ENCODE results near the gene E2F1.
"Not testable (repeated sequence)": the region's sequence is repeated elsewhere in the genome, so short reads cannot be mapped to it uniquely, and the experiment has no call there.

The E2F1 gene

DNA sequence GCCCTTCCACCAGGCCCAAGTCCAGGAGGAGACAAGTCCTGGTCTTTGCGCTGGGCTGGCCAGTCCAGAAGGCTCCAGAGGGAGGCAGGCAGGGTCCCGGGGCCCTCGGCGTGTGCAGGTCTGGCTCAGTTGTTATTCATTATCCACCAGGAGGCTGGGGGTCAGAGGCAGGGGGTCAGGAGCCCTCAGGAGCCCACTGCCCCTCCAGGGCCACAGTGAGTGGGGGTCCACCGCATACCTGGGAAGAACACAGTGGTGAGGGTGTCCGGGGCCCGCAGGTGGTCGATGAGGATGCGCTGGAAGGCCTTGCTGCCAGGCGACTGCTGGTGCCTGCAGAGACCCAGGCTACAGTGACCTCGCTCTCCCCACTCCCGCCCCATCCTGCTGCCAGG is 28.5 kb downstream of the E2F1 start:
- DNase-seq (ENCODE audit: low read depth): no peak

DNA sequence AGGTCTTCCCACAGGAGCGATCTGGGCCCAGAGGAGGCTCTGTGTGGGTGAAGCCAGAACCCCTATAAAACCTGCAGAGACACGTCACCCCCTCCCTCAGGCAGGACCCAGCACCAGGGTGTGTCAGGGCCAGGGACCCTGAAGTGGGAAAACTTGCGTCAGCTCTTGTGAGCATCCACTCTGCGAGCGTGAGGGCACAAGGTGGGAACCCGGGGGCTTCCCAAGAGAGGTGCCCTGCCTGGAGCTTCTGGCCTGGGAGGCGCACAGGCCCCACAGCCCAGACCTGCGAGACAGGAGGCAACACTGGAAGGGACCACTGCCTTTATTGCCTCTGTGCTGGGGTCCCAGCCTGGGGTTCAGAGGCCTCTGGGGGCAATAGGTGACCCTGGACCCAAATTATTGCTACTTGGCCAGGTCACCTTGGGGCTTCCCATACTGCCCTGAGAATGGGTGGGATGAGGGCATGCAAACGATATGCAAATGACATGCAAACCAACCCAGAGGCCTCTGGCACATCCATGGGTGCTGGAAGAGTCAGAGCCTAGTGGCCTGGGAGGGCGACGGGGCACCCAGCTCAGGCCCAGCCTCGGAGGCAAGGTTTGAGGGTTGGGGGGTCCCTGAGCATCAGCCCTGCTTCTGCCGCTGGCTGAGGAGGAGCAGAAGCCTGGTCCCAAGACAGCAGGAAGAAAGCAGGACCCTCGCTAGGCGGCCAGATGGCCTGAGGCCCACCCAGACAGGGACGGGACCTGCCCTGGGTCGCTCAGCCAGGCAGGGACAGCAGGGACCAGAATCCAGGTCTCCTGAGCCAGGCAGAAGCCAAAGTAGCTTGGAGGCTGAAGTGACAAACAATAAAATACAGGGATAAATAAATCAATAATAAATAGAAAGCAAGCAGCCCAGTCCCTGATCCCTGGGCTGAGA is 29.1 kb downstream of the E2F1 start:
- no peak for DNase-seq (ENCODE audit: low read depth)

DNA sequence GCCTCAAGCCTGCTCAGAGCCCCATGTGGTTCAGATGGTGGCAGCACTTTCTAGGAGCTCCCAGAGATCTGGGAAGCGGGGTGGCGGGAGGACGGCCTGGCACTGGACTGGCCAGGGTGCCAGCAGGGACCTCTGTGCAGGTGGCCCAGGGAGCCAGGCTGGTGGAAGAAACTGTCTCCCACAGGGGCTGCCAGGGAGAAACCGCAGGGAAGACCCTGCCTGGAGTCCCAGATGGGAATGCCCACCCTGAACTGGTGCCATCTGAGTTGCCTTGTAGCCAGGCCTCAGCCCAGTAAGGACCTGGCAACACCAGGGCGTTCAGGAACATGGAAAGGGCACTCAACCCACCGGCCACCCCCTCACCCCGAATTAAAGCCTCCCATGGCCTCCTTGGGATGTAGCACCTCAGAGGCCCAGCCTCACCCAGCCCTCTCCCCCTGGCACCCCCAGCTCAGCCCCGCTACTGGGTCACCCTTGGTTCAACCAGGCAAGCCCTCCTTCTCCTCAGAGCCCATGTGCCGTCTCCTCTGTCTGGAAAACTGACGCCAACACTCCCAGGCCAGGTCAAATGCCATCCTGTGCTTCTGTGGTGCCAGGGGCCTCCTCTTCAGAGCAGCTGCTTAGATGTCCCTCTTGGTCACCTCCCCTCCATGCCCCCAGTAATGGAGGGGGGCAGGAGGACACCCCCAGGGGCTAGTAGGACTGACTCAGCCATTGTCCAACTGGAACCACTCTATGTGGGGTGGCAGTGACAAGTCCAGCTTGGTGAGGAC is 30.0 kb downstream of the E2F1 start:
- no peak for DNase-seq (ENCODE audit: low read depth)

DNA sequence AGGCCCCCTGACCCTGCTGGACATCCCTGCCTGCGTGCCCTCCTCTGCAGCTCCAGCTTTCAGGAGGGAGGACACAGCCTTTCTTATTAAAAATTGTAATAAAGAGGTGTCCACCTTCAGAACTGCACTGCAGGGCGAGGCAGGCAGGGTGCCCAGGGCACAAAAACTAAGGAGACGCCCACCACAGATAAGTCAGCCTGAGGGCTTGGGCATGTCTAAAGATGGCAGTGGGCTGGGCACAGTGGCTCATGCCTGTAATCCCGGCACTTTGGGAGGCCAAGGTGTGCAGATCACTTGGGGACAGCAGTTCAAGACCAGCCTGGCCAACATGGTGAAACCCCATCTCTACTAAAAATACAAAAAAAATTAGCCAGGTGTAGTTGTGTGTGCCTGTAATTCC is 31.0 kb downstream of the E2F1 start:
- DNase-seq (ENCODE audit: low read depth): no peak

GRCh38 chr20:33654680-33655161 is 31.5 kb downstream of the E2F1 start:
- DNase-seq (ENCODE audit: low read depth): no peak

DNA sequence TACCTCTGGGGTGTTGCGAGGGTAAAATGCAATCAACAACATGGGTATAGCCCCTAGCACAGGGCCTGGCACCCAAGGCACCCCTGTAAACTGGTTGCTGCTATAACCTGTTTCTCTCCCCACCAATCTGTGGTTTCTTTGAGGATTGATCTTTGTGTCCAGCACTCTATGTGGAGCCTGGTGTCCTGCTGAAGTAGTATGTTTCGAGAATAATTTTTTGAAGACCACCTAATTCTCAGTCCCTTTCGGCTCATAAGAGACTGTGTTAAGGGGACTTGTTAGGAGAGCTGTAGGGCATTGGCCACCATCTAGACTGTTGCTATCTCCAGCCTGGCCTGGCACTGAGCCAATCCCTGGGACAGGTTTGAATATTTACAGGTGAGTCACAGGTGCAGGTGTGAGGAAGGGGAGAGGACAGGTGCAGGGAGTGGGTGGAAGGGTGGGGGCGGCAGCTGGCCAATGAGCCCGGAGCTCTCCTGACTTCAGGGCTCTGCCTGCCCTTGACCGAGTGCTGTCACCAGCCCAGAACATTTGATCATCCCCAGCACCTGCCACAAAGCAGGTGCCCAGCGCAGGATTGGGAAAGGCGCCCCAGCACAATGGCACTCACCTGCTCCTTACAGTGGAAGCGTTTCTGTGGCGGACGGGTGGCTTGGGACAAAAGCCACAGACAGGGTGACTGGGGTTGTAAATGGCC is 32.1 kb downstream of the E2F1 start:
- no peak for DNase-seq (ENCODE audit: low read depth)

GRCh38 chr20:33653218-33653899 is 32.8 kb downstream of the E2F1 start:
- no peak for DNase-seq (ENCODE audit: low read depth)

- DNase-seq (ENCODE audit: low read depth): no peak
Observed at GRCh38 chr20:33651562-33652048, 34.6 kb downstream of the E2F1 start.

DNA sequence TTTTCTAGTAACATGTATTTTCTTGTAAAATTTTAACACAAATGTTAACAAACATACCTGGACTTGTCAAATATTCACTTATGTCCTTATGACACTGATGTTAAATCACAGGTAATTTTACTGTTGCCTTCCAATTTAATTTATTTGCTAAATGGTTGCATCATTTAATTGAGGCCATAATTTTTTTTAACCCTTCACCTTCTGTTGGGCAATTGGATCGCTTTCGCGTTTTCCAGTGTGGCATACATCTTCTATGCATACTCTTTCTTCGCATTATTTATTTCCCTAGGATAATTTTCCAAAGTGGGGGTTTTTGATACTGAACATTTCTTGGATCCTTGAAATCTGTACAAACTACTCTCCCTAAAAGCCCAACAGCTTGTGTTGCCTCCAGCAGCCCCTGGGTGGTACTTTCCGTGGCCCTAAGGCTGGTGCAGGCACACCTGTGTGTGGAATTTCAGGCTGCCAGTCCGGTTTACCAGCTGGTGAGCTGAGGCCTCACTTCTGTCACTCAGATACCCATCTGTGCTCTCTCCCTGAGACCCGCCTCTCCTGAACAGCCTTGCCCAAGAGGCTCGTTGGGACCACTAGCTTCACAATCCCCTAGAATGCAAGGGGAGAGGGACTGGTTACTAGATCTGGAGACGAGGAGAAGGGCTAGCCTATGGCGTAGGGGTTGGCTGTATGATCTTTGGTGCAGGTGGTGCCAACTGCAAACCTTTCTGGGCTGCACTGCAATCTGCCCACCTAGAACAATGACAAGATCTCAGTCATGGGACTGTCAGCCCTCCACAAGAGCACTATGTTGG is 35.2 kb downstream of the E2F1 start:
- no peak for DNase-seq (ENCODE audit: low read depth)

DNA sequence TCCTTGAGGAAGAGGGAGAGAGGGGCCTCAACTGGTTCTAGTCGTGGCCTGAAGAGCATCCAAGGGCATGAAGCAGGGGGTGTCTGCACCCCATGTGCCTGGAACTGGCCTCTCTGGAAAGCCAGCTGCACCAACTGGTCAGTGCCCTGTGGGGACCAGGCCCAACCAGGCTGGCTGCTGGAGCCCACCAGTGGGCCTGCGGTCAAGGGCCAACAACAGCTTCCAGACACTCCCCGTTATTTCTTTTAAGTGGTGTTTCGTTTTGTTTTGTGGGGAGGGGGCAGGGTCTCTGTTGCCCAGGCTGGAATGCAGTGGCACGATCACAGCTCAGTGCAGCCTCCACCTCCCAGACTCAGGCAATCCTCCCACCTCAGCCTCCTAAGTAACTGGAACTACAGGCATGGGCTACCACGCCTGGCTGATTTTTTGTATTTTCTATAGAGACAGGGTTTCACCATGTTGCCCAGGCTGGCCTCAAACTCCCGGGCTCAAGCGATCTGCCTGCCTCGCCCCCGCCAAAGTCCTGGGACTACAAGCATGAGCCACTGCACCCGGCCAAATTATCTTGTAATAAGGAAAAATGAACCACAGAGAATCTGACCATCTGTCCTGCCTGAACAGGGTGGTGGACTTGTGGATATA is 36.0 kb downstream of the E2F1 start:
- DNase-seq (ENCODE audit: low read depth): no peak

- DNase-seq (ENCODE audit: low read depth): no peak
Observed at GRCh38 chr20:33649201-33649681, 36.9 kb downstream of the E2F1 start.

- no peak for DNase-seq (ENCODE audit: low read depth)
Observed at GRCh38 chr20:33648396-33649004, 37.7 kb downstream of the E2F1 start.

DNA sequence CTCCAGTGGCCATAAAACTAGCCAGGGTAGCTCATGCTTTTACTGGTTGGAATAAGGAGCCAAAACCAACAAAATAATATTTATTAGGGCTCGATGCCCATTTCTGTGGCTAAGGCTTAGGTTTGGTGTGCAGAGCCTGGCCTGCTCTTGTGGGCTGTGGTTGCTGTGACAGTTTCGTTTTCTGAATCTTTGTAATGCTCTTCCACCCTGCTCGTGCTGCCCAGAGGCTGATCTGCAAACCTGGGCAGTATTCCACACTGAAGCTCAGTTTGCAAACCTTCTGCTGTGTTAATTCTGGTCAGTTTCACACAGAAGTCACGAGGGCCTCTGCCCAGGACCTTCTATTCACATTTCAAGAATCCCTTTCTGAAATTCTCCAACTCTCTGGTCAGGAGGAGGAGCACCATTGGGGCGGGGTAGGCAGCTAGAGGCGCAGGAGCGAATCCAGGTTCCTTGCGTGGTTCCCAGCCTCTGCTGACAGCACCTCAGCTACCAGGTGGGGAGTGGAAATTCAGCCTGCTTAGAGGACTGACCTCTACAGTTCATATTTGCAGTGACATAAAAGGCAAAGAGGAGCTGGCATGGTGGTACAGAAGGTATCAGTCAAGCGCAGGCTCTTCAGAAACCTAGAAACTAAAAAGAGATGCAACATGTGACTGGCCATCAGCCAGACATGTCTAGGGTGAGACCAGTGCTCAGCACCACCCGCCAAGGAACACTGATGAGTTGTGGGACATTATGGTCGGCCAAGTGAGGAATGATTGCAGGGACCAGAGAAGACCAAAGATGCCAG is 38.4 kb downstream of the E2F1 start:
- DNase-seq (ENCODE audit: low read depth): no peak

- DNase-seq (ENCODE audit: low read depth): not testable (repeated sequence)
Observed at GRCh38 chr20:33646959-33647602, 39.1 kb downstream of the E2F1 start.

- no peak for DNase-seq (ENCODE audit: low read depth)
Observed at GRCh38 chr20:33646191-33646590, 40.0 kb downstream of the E2F1 start.

- DNase-seq (ENCODE audit: low read depth): no peak
Observed at GRCh38 chr20:33645396-33645795, 40.8 kb downstream of the E2F1 start.

GRCh38 chr20:33645072-33645358 is 41.2 kb downstream of the E2F1 start:
- DNase-seq (ENCODE audit: low read depth): no peak

GRCh38 chr20:33644313-33645071 is 41.7 kb downstream of the E2F1 start:
- DNase-seq (ENCODE audit: low read depth): no peak
